Measurements from ENCODE around the gene PIGS.

DNA sequence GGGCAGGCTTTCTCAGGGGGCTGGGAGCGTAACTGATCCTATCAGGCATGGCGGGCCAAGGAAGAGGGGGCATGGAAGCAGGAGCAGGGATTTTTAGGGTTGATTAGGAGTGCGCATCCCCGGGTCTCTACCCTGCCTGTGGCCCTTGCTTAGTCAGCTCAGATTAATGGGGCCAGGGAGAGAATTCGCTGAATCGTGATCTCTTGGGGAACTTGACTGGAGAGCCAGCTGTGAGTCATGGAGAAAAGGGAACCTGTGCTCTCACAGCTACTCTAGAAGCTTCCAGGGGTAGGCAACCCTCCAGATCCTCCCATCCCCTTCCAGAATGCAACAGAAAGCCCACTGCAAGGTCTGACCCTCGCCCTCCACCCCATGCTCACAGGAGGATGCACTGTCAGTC is 61.5 kb downstream of the PIGS start:
- TF ChIP-seq, protein P1, sequence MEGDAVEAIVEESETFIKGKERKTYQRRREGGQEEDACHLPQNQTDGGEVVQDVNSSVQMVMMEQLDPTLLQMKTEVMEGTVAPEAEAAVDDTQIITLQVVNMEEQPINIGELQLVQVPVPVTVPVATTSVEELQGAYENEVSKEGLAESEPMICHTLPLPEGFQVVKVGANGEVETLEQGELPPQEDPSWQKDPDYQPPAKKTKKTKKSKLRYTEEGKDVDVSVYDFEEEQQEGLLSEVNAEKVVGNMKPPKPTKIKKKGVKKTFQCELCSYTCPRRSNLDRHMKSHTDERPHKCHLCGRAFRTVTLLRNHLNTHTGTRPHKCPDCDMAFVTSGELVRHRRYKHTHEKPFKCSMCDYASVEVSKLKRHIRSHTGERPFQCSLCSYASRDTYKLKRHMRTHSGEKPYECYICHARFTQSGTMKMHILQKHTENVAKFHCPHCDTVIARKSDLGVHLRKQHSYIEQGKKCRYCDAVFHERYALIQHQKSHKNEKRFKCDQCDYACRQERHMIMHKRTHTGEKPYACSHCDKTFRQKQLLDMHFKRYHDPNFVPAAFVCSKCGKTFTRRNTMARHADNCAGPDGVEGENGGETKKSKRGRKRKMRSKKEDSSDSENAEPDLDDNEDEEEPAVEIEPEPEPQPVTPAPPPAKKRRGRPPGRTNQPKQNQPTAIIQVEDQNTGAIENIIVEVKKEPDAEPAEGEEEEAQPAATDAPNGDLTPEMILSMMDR (IDR thresholded peaks at IDR 0.05; ENCODE audit: insufficient read depth, low read length) = no peak
- TF ChIP-seq GABPA (IDR thresholded peaks at IDR 0.05; ENCODE audit: low read depth) = no peak
- no peak for TF ChIP-seq POLR2AphosphoS5 (IDR thresholded peaks at IDR 0.05; ENCODE audit: low read depth)
- TF ChIP-seq, protein P2, sequence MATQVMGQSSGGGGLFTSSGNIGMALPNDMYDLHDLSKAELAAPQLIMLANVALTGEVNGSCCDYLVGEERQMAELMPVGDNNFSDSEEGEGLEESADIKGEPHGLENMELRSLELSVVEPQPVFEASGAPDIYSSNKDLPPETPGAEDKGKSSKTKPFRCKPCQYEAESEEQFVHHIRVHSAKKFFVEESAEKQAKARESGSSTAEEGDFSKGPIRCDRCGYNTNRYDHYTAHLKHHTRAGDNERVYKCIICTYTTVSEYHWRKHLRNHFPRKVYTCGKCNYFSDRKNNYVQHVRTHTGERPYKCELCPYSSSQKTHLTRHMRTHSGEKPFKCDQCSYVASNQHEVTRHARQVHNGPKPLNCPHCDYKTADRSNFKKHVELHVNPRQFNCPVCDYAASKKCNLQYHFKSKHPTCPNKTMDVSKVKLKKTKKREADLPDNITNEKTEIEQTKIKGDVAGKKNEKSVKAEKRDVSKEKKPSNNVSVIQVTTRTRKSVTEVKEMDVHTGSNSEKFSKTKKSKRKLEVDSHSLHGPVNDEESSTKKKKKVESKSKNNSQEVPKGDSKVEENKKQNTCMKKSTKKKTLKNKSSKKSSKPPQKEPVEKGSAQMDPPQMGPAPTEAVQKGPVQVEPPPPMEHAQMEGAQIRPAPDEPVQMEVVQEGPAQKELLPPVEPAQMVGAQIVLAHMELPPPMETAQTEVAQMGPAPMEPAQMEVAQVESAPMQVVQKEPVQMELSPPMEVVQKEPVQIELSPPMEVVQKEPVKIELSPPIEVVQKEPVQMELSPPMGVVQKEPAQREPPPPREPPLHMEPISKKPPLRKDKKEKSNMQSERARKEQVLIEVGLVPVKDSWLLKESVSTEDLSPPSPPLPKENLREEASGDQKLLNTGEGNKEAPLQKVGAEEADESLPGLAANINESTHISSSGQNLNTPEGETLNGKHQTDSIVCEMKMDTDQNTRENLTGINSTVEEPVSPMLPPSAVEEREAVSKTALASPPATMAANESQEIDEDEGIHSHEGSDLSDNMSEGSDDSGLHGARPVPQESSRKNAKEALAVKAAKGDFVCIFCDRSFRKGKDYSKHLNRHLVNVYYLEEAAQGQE (IDR thresholded peaks at IDR 0.05; ENCODE audit: insufficient replicate concordance, low read depth) = no peak
- no peak for TF ChIP-seq SPI1 (IDR thresholded peaks at IDR 0.05; ENCODE audit: borderline replicate concordance, low read depth)
